GM19035 (cell line): Measurements from ENCODE around the gene WDR38.

ENCODE experiments used
- ATAC-seq: cut with Tn5 transposase; IDR thresholded peaks from one replicate; pipeline ENCODE4 v1.9.1; 2021; ENCODE audit not compliant: unreplicated experiment

WDR38 gene

GRCh38 chr9:124852829-124853531, at the start of gene WDR38:
TSS of gene WDR38 (plus strand) at chr9:124853460. CDS start at chr9:124853532, 72 bp downstream.
- ATAC-seq, result no peak

GRCh38 chr9:124803911-124804310, 49.3 kb upstream of the WDR38 start:
- ATAC-seq, result no peak

GRCh38 chr9:124805186-124805585, 48.1 kb upstream of the WDR38 start:
- no peak for ATAC-seq

DNA sequence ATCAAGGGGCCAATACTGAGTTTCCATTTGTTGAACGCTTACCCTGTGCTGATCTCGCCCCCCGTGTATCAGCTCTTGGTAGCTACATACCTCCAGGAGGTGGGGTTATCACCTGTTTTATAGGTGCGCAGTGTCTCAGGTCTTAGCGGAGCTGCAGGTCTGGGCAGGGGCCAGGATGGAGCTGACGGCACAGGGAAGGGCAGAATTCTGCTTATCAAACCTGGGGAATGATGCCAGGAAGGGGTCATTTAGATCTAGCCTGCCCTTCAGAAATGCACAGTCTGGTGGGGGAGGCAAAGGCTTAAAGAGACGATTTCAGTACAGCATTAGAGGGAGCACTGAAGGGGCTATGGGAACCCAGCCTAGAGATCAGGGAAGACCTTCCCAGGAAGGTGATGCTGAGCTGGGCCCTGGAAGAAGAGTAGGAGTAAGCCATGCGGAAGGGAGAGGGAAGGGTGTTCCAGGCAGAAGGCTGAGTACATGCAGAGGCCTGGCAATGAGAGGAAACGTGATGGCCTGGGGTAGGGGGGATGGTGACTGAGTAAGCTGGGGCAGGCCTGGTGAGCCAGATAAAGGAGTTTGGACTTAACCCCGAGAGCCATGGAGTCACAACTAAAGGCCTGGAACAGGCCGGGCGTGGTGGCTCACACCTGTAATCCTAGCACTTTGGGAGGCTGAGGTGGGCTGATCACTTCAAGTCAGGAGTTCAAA, 44.9 kb upstream of the WDR38 start:
- no peak for ATAC-seq

GRCh38 chr9:124809211-124809610, 44.0 kb upstream of the WDR38 start:
- no peak for ATAC-seq

DNA sequence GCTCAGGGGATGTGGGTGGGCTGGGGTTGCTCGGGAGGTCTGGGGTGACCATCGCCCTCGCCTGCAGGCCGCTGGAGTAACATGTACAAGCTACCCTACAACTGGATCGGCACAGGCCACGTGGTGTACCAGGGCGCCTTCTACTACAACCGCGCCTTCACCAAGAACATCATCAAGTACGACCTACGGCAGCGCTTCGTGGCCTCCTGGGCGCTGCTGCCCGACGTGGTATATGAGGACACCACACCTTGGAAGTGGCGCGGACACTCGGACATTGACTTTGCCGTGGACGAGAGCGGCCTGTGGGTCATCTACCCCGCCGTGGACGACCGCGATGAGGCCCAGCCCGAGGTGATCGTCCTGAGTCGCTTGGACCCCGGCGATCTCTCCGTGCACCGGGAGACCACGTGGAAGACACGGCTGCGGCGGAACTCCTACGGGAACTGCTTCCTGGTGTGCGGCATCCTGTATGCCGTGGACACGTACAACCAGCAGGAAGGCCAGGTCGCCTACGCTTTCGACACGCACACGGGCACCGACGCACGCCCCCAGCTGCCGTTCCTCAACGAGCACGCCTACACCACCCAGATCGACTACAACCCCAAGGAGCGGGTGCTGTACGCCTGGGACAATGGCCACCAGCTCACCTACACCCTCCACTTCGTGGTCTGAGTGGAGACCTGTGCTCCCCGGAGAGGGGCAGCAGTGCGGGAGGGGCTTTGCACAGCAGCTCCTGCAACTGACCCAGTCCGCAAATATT, 43.3 kb upstream of the WDR38 start:
- no peak for ATAC-seq

GRCh38 chr9:124810663-124811355, 42.5 kb upstream of the WDR38 start:
- ATAC-seq, result no peak

GRCh38 chr9:124812441-124812876, 40.8 kb upstream of the WDR38 start:
- no peak for ATAC-seq

- no peak for ATAC-seq
These were observed 40.2 kb upstream of the WDR38 start for GRCh38 chr9:124813041-124813440.

- no peak for ATAC-seq
These were observed 39.6 kb upstream of the WDR38 start for GRCh38 chr9:124813501-124814163.

DNA sequence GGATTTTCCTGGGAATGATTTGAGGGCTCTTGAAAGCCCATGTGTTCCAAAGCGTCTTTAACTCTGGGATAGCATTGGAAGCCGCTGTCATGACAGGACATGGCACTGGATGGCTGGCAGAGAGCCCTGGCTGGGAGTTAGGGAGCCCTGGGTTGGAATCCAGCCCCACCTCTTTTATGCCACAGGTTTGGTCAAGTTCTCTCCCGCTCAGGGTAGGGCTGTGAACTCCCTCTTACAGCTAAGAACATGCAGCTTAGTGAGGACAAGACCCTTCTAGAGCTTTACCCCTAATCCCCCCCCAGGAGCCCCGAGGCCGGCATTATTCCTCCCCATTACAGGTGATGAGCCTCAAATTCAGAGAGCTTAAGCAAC, 39.1 kb upstream of the WDR38 start:
- ATAC-seq, result no peak

DNA sequence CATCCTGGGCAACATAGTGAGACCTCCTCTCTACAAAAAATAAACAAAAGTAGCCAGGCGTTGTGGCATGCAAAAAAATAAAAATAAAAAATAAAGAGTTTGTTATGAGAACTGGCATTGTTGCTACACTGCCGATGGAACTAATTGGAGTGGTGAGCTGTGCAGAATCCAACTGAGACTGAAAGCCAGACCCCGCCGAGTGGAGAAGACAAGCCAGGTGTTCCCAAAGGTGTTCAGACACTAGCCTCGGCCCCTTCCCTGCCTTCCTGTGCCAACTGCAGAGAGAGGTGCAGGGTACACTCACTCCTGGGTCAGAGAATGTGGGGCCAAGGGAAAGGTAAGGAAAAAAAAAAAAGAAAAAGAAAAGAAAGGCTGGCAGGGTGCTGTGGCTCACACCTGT, 37.7 kb upstream of the WDR38 start:
- no peak for ATAC-seq

- ATAC-seq, result peak; percentile 56
These were observed 34.6 kb upstream of the WDR38 start for GRCh38 chr9:124818431-124819281.

DNA sequence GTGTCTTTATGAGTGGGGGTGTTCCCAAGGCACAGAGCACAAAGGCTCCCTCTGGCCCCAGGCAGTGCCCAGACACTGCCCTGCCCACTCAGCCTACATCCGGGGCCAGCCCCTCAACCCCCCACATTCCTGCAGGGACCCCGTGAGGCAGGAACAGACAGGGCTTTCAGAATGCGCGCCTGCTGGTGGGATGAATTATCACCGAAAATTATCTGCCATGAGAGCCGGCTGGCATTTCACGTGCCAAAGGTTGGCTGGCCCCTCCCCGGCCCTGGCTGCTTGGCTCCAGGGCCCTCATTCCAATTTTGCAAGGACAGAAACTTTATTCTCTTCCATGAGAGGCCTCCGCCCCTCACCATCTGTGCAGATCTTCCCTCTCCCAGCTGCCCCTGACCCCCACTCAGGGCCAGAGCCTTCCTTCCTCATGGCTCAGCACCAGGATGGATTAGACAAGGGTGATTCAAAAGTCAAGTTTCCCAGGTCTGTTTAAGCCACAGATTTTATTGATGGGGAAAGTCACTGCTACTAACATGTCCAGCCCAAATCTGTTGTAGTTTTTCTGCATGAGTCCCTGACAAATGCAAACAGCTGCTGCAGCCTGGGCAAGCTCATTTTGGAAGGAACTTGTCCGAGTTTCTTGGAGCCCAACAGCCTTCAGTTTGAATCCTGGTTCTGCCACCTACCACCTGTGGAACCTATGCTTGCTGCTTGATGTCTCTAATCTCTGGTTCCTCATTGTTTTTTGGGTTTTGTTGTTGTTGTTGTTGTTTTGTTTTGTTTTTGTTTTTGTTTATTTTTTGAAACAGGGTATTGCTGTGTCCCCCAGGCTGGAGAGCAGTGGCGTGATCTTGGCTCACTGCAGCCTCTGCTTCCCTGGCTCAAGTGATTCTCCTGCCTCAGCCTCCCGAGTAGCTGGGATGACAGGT, 32.3 kb upstream of the WDR38 start:
- ATAC-seq, result no peak

- no peak for ATAC-seq
These were observed 24.5 kb upstream of the WDR38 start for GRCh38 chr9:124828489-124829333.

- ATAC-seq, result no peak
These were observed 24.0 kb upstream of the WDR38 start for GRCh38 chr9:124829334-124829669.

GRCh38 chr9:124830593-124830992, 22.7 kb upstream of the WDR38 start:
- ATAC-seq, result no peak
